ENCODE measurements around the gene WDR83.
"Not testable (repeated sequence)": the region's sequence is repeated elsewhere in the genome, so short reads cannot be mapped to it uniquely, and the experiment has no call there.

The WDR83 gene, protein sequence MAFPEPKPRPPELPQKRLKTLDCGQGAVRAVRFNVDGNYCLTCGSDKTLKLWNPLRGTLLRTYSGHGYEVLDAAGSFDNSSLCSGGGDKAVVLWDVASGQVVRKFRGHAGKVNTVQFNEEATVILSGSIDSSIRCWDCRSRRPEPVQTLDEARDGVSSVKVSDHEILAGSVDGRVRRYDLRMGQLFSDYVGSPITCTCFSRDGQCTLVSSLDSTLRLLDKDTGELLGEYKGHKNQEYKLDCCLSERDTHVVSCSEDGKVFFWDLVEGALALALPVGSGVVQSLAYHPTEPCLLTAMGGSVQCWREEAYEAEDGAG

DNA sequence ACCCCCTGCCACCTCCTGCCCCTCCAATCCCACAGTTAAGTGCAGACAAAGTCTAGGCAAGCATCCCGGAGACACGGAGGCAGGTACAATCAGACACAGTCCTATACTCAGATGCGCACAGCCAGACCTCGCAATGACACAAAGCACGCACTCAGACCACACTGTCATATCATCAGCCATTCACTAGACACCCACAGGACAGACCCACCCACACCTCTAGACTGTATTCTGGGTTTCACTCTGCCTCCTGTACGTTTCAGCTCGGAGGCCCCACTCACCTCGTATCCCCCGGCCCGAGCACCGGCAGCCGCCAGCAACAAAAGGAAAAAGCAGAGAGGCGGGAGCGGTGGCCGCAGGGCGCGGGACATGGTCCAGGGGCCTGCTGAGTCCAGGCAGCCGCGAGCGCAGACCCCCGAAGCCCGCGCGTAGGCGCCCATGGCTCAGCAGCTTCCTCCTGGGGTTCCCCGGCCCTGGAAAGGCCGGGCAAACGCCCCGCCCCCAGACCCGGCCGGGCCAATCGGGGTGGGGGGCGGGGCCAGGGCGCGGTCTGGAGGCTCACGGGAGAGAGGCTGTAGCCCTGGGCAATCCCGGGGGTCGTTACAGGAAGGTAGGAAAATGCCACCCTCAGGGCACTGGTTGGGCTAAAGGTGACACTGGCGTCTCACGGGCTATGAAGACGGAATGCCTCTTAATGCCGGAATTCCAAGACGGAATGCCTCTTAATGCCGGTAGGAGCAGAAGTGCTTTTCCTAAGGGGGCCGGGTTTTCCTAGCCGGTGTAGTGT lies at the start of gene WDR83, which contains the start of gene MAN2B1:
TSS of gene WDR83 (plus strand) at position 543 of the 784 bp plus-strand sequence. CDS start 2,984 bp downstream, outside the sequence.
TSS of gene MAN2B1 (minus strand) at position 478 of the 784 bp plus-strand sequence. CDS start at position 437, 41 bp downstream.
- in situ Hi-C loops (cut with MboI; ENCODE audit: low sequenced_read_pairs), result loop anchor here (25.0 kb wide), 1 partner anchor 104 kb away; the partner anchor contains the start of gene ZNF564

DNA sequence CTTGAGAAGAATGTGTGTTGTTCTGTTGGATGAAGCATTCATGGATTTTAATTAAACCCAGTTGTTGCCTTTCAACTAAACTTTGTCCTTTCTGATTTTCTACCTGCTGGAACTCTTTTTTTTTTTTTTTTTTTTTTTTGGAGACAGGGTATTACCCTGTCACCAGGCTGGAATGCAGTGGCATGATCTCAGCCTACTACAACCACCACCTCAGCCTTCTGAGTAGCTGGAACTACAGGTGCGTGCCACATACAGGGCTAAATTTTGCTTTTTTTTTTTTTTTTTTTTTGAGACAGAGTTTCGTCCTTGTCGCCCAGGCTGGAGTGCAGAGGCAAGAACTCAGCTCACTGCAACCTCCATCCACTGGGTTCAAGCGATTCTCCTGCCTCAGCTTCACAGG lies 49.0 kb upstream of the WDR83 start:
- in situ Hi-C loops (cut with MboI; ENCODE audit: low sequenced_read_pairs), result no loop called here

DNA sequence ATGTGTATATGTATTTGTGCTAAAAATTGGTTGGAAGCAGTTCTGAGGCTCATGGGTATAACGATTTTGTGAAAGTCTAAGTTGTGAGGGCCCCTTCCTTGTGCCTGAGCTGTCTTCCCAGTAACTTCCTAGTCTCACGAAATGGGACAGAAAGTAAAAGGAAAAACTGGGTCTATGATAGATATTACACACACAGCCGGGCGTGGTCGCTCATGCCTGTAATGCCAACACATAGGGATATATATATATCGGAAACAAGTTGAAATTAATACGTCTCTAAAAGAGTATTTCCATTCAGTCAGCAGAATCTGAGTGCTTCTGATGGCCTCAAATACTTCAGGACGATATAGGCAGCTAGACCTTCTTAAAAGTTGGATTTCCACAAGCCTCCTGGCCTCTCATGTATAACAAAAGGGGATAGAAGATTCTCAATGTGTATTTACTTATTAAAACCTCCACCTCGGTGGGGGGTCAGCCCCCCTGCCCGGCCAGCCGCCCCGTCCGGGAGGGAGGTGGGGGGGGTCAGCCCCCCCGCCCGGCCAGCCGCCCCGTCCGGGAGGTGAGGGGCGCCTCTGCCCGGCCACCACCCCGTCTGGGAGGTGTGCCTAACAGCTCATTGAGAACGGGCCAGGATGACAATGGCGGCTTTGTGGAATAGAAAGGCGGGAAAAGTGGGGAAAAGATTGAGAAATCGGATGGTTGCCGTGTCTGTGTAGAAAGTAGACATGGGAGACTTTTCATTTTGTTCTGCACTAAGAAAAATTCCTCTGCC lies 45.2 kb upstream of the WDR83 start:
- in situ Hi-C loops (cut with MboI; ENCODE audit: low sequenced_read_pairs), result not testable (repeated sequence)

DNA sequence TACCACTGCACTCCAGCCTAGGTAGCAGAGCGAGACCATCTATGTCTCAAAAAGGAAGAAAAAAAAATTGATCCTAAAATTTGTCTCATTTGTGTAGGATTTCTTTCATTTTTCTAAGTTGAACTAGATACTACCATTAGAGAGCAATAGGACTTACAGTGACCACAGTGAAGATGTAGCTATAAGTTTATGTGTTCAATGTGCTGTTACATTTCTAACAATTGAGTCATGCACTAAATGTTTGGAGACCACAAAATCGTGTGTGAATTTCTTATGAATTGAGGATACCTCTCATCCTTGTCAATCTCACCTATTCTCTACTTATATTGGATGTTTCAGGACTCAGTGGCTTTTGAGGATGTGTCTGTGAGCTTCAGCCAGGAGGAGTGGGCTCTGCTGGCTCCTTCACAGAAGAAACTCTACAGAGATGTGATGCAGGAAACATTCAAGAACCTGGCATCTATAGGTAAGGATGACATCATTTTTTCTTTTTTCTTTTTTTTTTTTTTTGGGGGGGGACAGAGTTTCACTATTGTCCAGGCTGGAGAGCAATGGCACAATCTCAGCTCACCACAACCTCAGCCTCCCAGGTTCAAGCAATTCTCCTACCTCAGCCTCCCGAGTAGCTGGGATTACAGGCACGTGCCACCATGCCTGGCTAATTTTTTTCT lies 43.1 kb upstream of the WDR83 start:
- in situ Hi-C loops (cut with MboI; ENCODE audit: low sequenced_read_pairs), result no loop called here

- in situ Hi-C loops (cut with MboI; ENCODE audit: low sequenced_read_pairs), result no loop called here
Observed at GRCh38 chr19:12626958-12627357, 39.6 kb upstream of the WDR83 start.

GRCh38 chr19:12628040-12629022 lies 38.3 kb upstream of the WDR83 start:
- in situ Hi-C loops (cut with MboI; ENCODE audit: low sequenced_read_pairs), result no loop called here

GRCh38 chr19:12629215-12629614 lies 37.4 kb upstream of the WDR83 start:
- in situ Hi-C loops (cut with MboI; ENCODE audit: low sequenced_read_pairs), result no loop called here

GRCh38 chr19:12636631-12637030 lies 30.0 kb upstream of the WDR83 start:
- in situ Hi-C loops (cut with MboI; ENCODE audit: low sequenced_read_pairs), result no loop called here

GRCh38 chr19:12638611-12639182 lies 27.9 kb upstream of the WDR83 start:
- in situ Hi-C loops (cut with MboI; ENCODE audit: low sequenced_read_pairs), result no loop called here

- in situ Hi-C loops (cut with MboI; ENCODE audit: low sequenced_read_pairs), result no loop called here
Observed at GRCh38 chr19:12639901-12640613, 26.6 kb upstream of the WDR83 start.

GRCh38 chr19:12641456-12641855 lies 25.2 kb upstream of the WDR83 start:
- in situ Hi-C loops (cut with MboI; ENCODE audit: low sequenced_read_pairs), result no loop called here

DNA sequence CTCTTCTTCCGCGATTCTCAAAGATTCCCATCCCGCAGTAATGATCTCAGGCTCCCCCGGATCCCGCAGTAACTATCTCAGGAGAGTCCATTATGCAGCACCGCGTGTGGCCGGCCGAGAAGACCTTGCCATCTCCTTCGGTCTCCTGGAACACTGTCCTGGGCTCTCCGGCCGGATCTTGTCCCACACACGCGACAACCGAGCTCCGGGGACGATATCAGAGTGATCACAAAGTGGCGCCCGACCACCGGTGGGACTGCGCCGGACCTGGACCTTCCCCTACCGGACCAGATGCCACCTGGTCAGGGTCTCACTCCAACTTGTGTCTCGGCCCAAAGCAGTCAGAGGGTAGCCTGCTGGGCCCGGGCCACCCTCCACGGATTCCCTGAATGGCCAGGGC lies 24.1 kb upstream of the WDR83 start:
- in situ Hi-C loops (cut with MboI; ENCODE audit: low sequenced_read_pairs), result no loop called here

GRCh38 chr19:12643716-12644115 lies 22.9 kb upstream of the WDR83 start:
- in situ Hi-C loops (cut with MboI; ENCODE audit: low sequenced_read_pairs), result not testable (repeated sequence)

GRCh38 chr19:12646551-12646950 lies 20.1 kb upstream of the WDR83 start:
- in situ Hi-C loops (cut with MboI; ENCODE audit: low sequenced_read_pairs), result no loop called here

DNA sequence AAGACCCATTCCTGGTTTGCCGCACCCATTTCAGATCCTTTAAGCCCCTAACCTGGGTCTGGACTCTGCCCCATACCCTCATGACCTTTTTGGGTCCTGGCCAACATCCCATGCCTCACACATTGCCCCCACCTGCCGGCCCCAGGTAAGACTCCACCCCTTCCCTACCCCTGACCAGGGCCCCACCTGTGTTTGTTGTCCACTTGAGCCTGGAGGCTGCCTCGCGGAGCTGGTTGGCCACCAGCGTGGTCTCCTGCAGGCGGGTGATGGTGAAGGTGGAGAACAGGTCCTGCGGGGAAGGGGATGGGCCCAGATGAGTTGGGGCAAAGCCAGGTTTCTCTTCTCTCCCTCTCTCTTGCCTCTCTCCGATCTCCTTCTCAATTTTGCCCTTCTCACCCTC lies 19.6 kb upstream of the WDR83 start:
- in situ Hi-C loops (cut with MboI; ENCODE audit: low sequenced_read_pairs), result no loop called here

DNA sequence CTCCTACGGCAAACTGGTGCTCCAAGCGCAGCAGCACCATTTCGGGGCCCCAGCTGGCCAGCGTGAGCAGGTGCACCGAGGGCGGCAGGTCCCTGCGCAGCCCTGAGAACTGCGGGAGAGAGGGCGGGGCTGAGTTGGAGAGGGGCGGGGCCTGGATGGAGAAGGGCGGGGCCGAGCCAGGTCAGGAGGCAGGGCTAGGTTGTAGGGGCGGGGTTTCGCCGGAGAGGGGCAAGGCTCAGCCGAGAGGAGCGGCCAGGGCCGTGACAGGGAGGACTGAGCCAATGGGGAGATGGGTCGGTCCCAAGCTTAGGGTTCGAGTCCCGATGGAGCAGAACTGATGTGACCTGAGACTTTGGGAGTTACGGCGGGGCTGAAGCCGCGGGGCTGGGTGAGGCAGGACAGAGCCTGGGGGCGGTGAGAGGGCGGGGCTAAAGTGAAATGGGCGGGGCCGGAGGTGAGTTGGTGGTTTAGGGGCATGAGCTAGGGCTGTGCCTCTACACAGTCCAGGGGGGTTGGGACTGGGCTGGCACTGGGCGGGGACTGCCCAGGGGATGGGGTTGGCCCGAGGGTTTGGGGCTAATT lies 19.0 kb upstream of the WDR83 start:
- in situ Hi-C loops (cut with MboI; ENCODE audit: low sequenced_read_pairs), result no loop called here

DNA sequence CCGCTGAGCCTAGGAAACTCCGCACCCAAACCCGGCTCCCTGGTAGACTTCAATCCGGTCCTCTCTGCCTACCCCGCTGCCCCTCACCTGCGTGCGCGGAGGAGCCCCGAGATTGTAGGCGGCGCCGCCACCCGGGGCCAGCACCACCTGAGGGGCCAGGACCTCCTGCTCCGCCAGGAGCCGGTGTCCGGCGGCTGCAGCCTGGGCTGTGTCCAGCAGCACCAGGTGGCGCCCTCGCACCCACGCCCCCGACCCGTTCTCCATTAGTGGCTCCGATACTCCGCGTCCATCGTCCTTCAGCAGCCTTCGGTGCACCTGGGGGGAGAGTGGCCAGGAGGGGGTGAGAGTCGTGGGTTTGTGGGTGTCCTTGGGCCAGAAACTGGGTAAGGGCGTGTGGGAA lies 18.5 kb upstream of the WDR83 start:
- in situ Hi-C loops (cut with MboI; ENCODE audit: low sequenced_read_pairs), result no loop called here

GRCh38 chr19:12649941-12650340 lies 16.7 kb upstream of the WDR83 start:
- in situ Hi-C loops (cut with MboI; ENCODE audit: low sequenced_read_pairs), result loop anchor here (25.0 kb wide), 1 partner anchor 88 kb away; the partner anchor contains the start of gene ZNF564

Measured in HL-60/S4 treated with retinoic acid at 250 ng/mL for 4 days and 3 days (cell line).